Testis (tissue), 3 donors: ENCODE results near the gene SAP30BP. TPM values are rescaled to one million over a fixed set of nuclear protein-coding genes. Genes with fewer than 3 reads are reported as not detected.

ENCODE experiments used
- DNase-seq: peaks from one replicate; pipeline ENCODE4 v3.0.0-alpha.2; 2019
- H3K27ac ChIP-seq, 2 donors: fragments of 200-600 bp; sonication (generic); one replicate each; pipeline ENCODE4 v1.5.1; 2019
- H3K27me3 ChIP-seq: fragments of 200-600 bp; sonication (generic); one replicate; pipeline ENCODE4 v1.5.1; 2019
- H3K36me3 ChIP-seq: fragments of 200-600 bp; sonication (generic); one replicate; pipeline ENCODE4 v1.5.1; 2017; ENCODE audit warnings: low read depth; ENCODE audit errors: missing control alignments
- H3K4me1 ChIP-seq: fragments of 200-600 bp; sonication (generic); one replicate; pipeline ENCODE4 v1.5.1; 2019
- H3K4me3 ChIP-seq, 2 donors: fragments of 200-600 bp; sonication (generic); one replicate each; pipeline ENCODE4 v1.5.1; 2017 to 2019
- H3K9me3 ChIP-seq: fragments of 200-600 bp; sonication (generic); one replicate; pipeline ENCODE4 v1.5.1; 2017
- CTCF ChIP-seq, 3 experiments: fragments of 450-650 bp in 2 of 3; fragments of 200-600 bp in 1 of 3; sonication (generic) in 1 of 3; IDR thresholded peaks; one replicate each; pipeline ENCODE4 v1.5.1; 2016 to 2019; ENCODE audit warnings: antibody characterized with exemption in 3 of 3, mild to moderate bottlenecking in 2 of 3, moderate library complexity in 1 of 3
- POLR2A ChIP-seq: fragments of 450-650 bp; IDR thresholded peaks from one replicate; pipeline ENCODE4 v1.6.1; 2017; ENCODE audit warnings: antibody characterized with exemption, mild to moderate bottlenecking, moderate library complexity
- WGBS, 2 donors: methylation state at CpG; one replicate each; pipeline ENCODE4 v1.1.5; 2018; 5-methylcytosine and 5-hydroxymethylcytosine counted together
- intact Hi-C: fragments of 100-400 bp; cut with DNase I; formaldehyde crosslinking; loops from one replicate; pipeline ENCODE4 v1.15.1; 2023; ENCODE audit warnings: low total_unique reads
- polyA plus RNA-seq: library from polyadenylated mRNA; stranded (reverse); fragments of 350-450 nt; fragmentation: Illumina TruSeq; extraction: RNeasy Lipid Tissue Mini Kit (QIAGEN cat#74804); gene quantifications from one replicate; pipeline ENCODE4 v1.2.3, GENCODE V29; 2014; ENCODE audit warnings: low read depth, low replicate concordance; ENCODE audit not compliant: insufficient read depth
- total RNA-seq, 2 donors: library from RNA; depleted of rRNA; stranded (reverse); fragments of >200 nt; gene quantifications; one replicate each; pipeline ENCODE4 v1.2.3, GENCODE V29; 2016

The SAP30BP gene
- total and polyA plus RNA-seq, 3 donors from 2014 or later = 78.4 to 95.9 (median 86.9) TPM

- no peak for DNase-seq
- no peak overlapping the region for H3K27ac ChIP-seq
- H3K36me3 ChIP-seq = no peaks in the 10 kb centered on the region
- intact Hi-C loops = no loop called here
- no peaks in the 10 kb centered on the region for H3K9me3 ChIP-seq
- no peak for TF ChIP-seq CTCF (IDR thresholded peaks at IDR 0.05)
- H3K4me3 ChIP-seq = no peak overlapping the region
- no peaks in the 10 kb centered on the region for H3K4me1 ChIP-seq
- H3K27me3 ChIP-seq = no peaks in the 10 kb centered on the region
- 86 to 90% methylated on average over 3 of the region's 3 CpGs for WGBS, 2 donors
Observed at GRCh38 chr17:75685499-75685898, 18.4 kb downstream of the SAP30BP start.

GRCh38 chr17:75688209-75688825 lies 21.2 kb downstream of the SAP30BP start:
- no peak overlapping the region for H3K27ac ChIP-seq
- H3K27me3 ChIP-seq = no peaks in the 10 kb centered on the region
- H3K4me3 ChIP-seq = no peak overlapping the region
- DNase-seq = no peak
- TF ChIP-seq CTCF (IDR thresholded peaks at IDR 0.05) = no peak
- TF ChIP-seq POLR2A = no peak
- H3K4me1 ChIP-seq = peaks cover 7% of the 10 kb centered on the region
- no peaks in the 10 kb centered on the region for H3K36me3 ChIP-seq
- no peaks in the 10 kb centered on the region for H3K9me3 ChIP-seq
- intact Hi-C loops = no loop called here
- WGBS, 2 donors = 70 to 71% methylated on average over 11 of the region's 11 CpGs

- no peak for TF ChIP-seq CTCF (IDR thresholded peaks at IDR 0.05)
- TF ChIP-seq POLR2A = no peak
- no peak for DNase-seq
- intact Hi-C loops = no loop called here
- Histone ChIP-seq H3K4me3 (no peak overlapping the region), H3K27me3 (no peaks in the 10 kb centered on the region), H3K27ac (no peak overlapping the region), H3K36me3 (no peaks in the 10 kb centered on the region), H3K9me3 (no peaks in the 10 kb centered on the region), H3K4me1 (peaks cover 18% of the 10 kb centered on the region)
- WGBS, 2 donors = 73 to 80% methylated on average over 6 of the region's 6 CpGs
Observed at GRCh38 chr17:75689441-75689873, 22.3 kb downstream of the SAP30BP start.

GRCh38 chr17:75691371-75691791 lies 24.2 kb downstream of the SAP30BP start:
- no peak overlapping the region for H3K27ac ChIP-seq
- H3K9me3 ChIP-seq = no peaks in the 10 kb centered on the region
- no peaks in the 10 kb centered on the region for H3K36me3 ChIP-seq
- no peaks in the 10 kb centered on the region for H3K27me3 ChIP-seq
- intact Hi-C loops = no loop called here
- WGBS, 2 donors = 73 to 81% methylated on average over 5 of the region's 5 CpGs
- TF ChIP-seq CTCF (IDR thresholded peaks at IDR 0.05) = no peak
- TF ChIP-seq POLR2A = no peak
- H3K4me3 ChIP-seq = no peak overlapping the region
- DNase-seq = no peak
- H3K4me1 ChIP-seq = peaks cover 20% of the 10 kb centered on the region
